HepG2 (cell line): ENCODE measurements around the gene EFNA3. TPM values are rescaled to one million over a fixed set of nuclear protein-coding genes. Genes with fewer than 3 reads are reported as not detected.

Source experiments
- CHD4 ChIP-seq: fragments of 200-600 bp; sonication (generic); IDR thresholded peaks from 2 replicates; pipeline ENCODE4 v1.7.0; 2017; ENCODE audit warnings: mild to moderate bottlenecking, low read length, borderline replicate concordance
- FOXO1 ChIP-seq: sonication (generic); formaldehyde crosslinking; IDR thresholded peaks from 2 replicates; pipeline ENCODE4 v1.4.0; 2020; ENCODE audit warnings: missing genetic modification reagents
- GTF2F1 ChIP-seq: fragments of 150-350 bp; IDR thresholded peaks from 2 replicates; pipeline ENCODE4 v1.6.1; 2014; ENCODE audit warnings: low read length
- MBNL3 ChIP-seq: fragments of 250-450 bp; sonication (Bioruptor Pico); conservative IDR thresholded peaks from 2 replicates; pipeline ENCODE4 v1.8.0; 2022; ENCODE audit warnings: mild to moderate bottlenecking, inconsistent platforms
- RARA ChIP-seq: IDR thresholded peaks from 2 replicates; pipeline ENCODE4 v1.6.1; 2016; ENCODE audit warnings: missing genetic modification reagents, missing compliant biosample characterization
- RBM22 ChIP-seq: fragments of 200-400 bp; formaldehyde crosslinking; optimal IDR thresholded peaks from 2 replicates; pipeline ENCODE3; 2017; ENCODE audit warnings: mild to moderate bottlenecking, low read length, moderate library complexity
- SIN3A ChIP-seq: IDR thresholded peaks from 2 replicates; pipeline ENCODE4 v1.6.1; 2011; ENCODE audit warnings: low read depth, mild to moderate bottlenecking, control low read depth, low read length, borderline replicate concordance
- TCF12 ChIP-seq, 2 experiments: fragments of 450-650 bp in 1 of 2; sonication (generic) in 1 of 2; formaldehyde crosslinking in 1 of 2; IDR thresholded peaks; 2 replicates each; pipeline versions ENCODE4 v1.6.1 to v1.8.0; 2017 to 2022; ENCODE audit warnings: antibody characterized with exemption in 1 of 2, mild to moderate bottlenecking in 1 of 2, missing genetic modification reagents in 1 of 2, moderate library complexity in 1 of 2
- WIZ ChIP-seq: sonication (generic); formaldehyde crosslinking; IDR thresholded peaks from 2 replicates; pipeline ENCODE4 v1.5.1; 2020; ENCODE audit warnings: mild to moderate bottlenecking, missing genetic modification reagents
- ZNF230 ChIP-seq: sonication (generic); formaldehyde crosslinking; IDR thresholded peaks from 2 replicates; pipeline ENCODE4 v1.4.0; 2020; ENCODE audit warnings: mild to moderate bottlenecking, missing genetic modification reagents
- ZNF232 ChIP-seq: sonication (generic); formaldehyde crosslinking; IDR thresholded peaks from 2 replicates; pipeline ENCODE4 v1.4.0; 2020; ENCODE audit warnings: missing genetic modification reagents, borderline replicate concordance
- ZNF44 ChIP-seq: sonication (generic); formaldehyde crosslinking; IDR thresholded peaks from 2 replicates; pipeline ENCODE4 v1.5.1; 2020; ENCODE audit warnings: mild to moderate bottlenecking, missing genetic modification reagents
- ZNF556 ChIP-seq: sonication (generic); formaldehyde crosslinking; IDR thresholded peaks from 2 replicates; pipeline ENCODE4 v1.4.0; 2020; ENCODE audit warnings: mild to moderate bottlenecking, missing genetic modification reagents, borderline replicate concordance
- ZNF746 ChIP-seq: sonication (generic); formaldehyde crosslinking; IDR thresholded peaks from 2 replicates; pipeline ENCODE4 v1.8.0; 2022; ENCODE audit warnings: mild to moderate bottlenecking, missing genetic modification reagents
- ZZZ3 ChIP-seq: sonication (generic); formaldehyde crosslinking; IDR thresholded peaks from 2 replicates; pipeline ENCODE4 v1.4.0; 2020; ENCODE audit warnings: missing genetic modification reagents, mild to moderate bottlenecking, borderline replicate concordance
- polyA plus RNA-seq, 8 experiments: library from polyadenylated mRNA; depleted of rRNA in 3 of 8; stranded (reverse) in 7 of 8; unstranded in 1 of 8; fragments of >200 nt; fragmentation: Illumina TruSeq in 4 of 8; extraction: Trizol in 4 of 8; gene quantifications; 2 replicates each; pipeline versions ENCODE4 v1.2.1 to v1.2.3, GENCODE V29; 2011 to 2016; ENCODE audit warnings: low read depth in 4 of 8, missing spikeins in 1 of 8, mixed read lengths in 1 of 8; ENCODE audit not compliant: insufficient read depth in 1 of 8
- total RNA-seq, 5 experiments: library from RNA; depleted of rRNA; stranded (reverse); fragments of >200 nt; fragmentation: Illumina TruSeq; extraction: Trizol; gene quantifications; 2 replicates each; pipeline ENCODE4 v1.2.3, GENCODE V29; 2016; ENCODE audit warnings: low read depth in 1 of 5
- TF ChIP-seq, protein P1 (sequence below): sonication (generic); formaldehyde crosslinking; IDR thresholded peaks from 2 replicates; pipeline ENCODE4 v1.5.1; 2020; ENCODE audit warnings: missing genetic modification reagents, mild to moderate bottlenecking, borderline replicate concordance
- TF ChIP-seq, protein P2 (sequence below): fragments of 450-650 bp; IDR thresholded peaks from 2 replicates; pipeline ENCODE4 v1.6.1; 2017; ENCODE audit warnings: mild to moderate bottlenecking
- TF ChIP-seq, protein P3 (sequence below), 2 experiments: sonication (generic) in 1 of 2; formaldehyde crosslinking in 1 of 2; IDR thresholded peaks; 2 replicates each; pipeline versions ENCODE4 v1.5.1 to v1.6.1; 2011 to 2020; ENCODE audit warnings: borderline replicate concordance in 1 of 2, low read depth in 1 of 2, low read length in 1 of 2, mild to moderate bottlenecking in 1 of 2, missing genetic modification reagents in 1 of 2, moderate library complexity in 1 of 2
- TF ChIP-seq, protein P4 (sequence below), 2 experiments: IDR thresholded peaks; 2 replicates each; pipeline ENCODE4 v1.6.1; 2011 to 2012; ENCODE audit warnings: low read length in 2 of 2, borderline replicate concordance in 1 of 2, low read depth in 1 of 2, mild to moderate bottlenecking in 1 of 2, moderate library complexity in 1 of 2

EFNA3 gene
- total and polyA plus RNA-seq, 2 of the 13 experiments (the other 11 are each of a cell fraction or from before 2014, with no cell fraction given): 1.0 to 5.7 TPM

DNA sequence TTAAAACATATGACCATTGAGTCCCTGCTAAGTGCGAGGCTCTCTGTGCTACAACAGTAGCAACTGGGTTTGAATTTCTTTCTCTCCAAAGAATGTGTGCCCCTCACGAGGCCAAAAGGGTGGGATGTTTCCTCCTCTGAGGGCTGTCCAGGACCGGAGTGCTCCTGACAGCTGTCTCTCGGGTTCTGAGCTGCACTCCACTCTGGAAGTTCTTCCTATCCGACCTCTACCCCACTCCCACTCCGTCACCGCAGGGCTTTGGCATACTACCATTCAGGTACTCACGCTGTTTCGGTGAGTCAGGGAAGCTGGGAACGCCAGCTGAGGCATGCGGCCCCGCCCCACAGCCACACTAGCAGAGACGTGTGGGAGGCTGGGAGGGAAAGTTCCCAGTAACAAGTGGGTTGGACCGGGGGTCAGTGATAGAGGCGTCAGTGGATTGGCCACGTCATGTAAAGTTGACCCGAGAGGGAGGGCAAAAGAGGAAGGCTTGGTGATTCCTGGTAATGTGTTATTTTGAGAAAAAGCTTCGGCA lies 56.3 kb downstream of the EFNA3 start (continued):
- TF ChIP-seq, protein P1, sequence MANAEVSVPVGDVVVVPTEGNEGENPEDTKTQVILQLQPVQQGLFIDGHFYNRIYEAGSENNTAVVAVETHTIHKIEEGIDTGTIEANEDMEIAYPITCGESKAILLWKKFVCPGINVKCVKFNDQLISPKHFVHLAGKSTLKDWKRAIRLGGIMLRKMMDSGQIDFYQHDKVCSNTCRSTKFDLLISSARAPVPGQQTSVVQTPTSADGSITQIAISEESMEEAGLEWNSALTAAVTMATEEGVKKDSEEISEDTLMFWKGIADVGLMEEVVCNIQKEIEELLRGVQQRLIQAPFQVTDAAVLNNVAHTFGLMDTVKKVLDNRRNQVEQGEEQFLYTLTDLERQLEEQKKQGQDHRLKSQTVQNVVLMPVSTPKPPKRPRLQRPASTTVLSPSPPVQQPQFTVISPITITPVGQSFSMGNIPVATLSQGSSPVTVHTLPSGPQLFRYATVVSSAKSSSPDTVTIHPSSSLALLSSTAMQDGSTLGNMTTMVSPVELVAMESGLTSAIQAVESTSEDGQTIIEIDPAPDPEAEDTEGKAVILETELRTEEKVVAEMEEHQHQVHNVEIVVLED: no peak
- no peak for TF ChIP-seq ZNF230
- no peak for TF ChIP-seq GTF2F1
- TF ChIP-seq, protein P2, sequence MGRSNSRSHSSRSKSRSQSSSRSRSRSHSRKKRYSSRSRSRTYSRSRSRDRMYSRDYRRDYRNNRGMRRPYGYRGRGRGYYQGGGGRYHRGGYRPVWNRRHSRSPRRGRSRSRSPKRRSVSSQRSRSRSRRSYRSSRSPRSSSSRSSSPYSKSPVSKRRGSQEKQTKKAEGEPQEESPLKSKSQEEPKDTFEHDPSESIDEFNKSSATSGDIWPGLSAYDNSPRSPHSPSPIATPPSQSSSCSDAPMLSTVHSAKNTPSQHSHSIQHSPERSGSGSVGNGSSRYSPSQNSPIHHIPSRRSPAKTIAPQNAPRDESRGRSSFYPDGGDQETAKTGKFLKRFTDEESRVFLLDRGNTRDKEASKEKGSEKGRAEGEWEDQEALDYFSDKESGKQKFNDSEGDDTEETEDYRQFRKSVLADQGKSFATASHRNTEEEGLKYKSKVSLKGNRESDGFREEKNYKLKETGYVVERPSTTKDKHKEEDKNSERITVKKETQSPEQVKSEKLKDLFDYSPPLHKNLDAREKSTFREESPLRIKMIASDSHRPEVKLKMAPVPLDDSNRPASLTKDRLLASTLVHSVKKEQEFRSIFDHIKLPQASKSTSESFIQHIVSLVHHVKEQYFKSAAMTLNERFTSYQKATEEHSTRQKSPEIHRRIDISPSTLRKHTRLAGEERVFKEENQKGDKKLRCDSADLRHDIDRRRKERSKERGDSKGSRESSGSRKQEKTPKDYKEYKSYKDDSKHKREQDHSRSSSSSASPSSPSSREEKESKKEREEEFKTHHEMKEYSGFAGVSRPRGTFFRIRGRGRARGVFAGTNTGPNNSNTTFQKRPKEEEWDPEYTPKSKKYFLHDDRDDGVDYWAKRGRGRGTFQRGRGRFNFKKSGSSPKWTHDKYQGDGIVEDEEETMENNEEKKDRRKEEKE: no peak
- TF ChIP-seq, protein P3, sequence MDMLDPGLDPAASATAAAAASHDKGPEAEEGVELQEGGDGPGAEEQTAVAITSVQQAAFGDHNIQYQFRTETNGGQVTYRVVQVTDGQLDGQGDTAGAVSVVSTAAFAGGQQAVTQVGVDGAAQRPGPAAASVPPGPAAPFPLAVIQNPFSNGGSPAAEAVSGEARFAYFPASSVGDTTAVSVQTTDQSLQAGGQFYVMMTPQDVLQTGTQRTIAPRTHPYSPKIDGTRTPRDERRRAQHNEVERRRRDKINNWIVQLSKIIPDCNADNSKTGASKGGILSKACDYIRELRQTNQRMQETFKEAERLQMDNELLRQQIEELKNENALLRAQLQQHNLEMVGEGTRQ (IDR thresholded peaks at IDR 0.05; ENCODE audit: low read depth, low read length): no peak
- TF ChIP-seq, protein P3 (CRISPR knock-in tag; IDR thresholded peaks at IDR 0.05; ENCODE audit: borderline replicate concordance): no peak
- no peak for TF ChIP-seq WIZ (CRISPR knock-in tag)
- no peak for TF ChIP-seq ZNF232
- TF ChIP-seq FOXO1 (CRISPR knock-in tag): no peak
- TF ChIP-seq TCF12 (IDR thresholded peaks at IDR 0.05): no peak
- TF ChIP-seq TCF12 (CRISPR knock-in tag; IDR thresholded peaks at IDR 0.05): no peak
- TF ChIP-seq CHD4: no peak
- peak; percentile 99 for TF ChIP-seq RBM22
- TF ChIP-seq, protein P4, sequence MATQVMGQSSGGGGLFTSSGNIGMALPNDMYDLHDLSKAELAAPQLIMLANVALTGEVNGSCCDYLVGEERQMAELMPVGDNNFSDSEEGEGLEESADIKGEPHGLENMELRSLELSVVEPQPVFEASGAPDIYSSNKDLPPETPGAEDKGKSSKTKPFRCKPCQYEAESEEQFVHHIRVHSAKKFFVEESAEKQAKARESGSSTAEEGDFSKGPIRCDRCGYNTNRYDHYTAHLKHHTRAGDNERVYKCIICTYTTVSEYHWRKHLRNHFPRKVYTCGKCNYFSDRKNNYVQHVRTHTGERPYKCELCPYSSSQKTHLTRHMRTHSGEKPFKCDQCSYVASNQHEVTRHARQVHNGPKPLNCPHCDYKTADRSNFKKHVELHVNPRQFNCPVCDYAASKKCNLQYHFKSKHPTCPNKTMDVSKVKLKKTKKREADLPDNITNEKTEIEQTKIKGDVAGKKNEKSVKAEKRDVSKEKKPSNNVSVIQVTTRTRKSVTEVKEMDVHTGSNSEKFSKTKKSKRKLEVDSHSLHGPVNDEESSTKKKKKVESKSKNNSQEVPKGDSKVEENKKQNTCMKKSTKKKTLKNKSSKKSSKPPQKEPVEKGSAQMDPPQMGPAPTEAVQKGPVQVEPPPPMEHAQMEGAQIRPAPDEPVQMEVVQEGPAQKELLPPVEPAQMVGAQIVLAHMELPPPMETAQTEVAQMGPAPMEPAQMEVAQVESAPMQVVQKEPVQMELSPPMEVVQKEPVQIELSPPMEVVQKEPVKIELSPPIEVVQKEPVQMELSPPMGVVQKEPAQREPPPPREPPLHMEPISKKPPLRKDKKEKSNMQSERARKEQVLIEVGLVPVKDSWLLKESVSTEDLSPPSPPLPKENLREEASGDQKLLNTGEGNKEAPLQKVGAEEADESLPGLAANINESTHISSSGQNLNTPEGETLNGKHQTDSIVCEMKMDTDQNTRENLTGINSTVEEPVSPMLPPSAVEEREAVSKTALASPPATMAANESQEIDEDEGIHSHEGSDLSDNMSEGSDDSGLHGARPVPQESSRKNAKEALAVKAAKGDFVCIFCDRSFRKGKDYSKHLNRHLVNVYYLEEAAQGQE (IDR thresholded peaks at IDR 0.05; ENCODE audit: borderline replicate concordance in 1 of 2, low read depth in 1 of 2, low read length in 2 of 2): no peak
- TF ChIP-seq ZNF44 (CRISPR knock-in tag): no peak; the same call in 1 of the 2 replicates
- TF ChIP-seq ZNF556 (CRISPR knock-in tag): 0 out of 2 replicates have a peak, but pooled peaks have one; percentile 4
- peak; percentile 63 for TF ChIP-seq RARA (CRISPR knock-in tag)
- peak; percentile 52; the same call in 1 of the 2 replicates for TF ChIP-seq SIN3A
- TF ChIP-seq ZZZ3 (CRISPR knock-in tag): no peak; the same call in 1 of the 2 replicates
- TF ChIP-seq MBNL3 (CRISPR knock-in tag): no peak
- TF ChIP-seq ZNF746 (CRISPR knock-in tag): no peak
